IPS DF 19.7 (cell line): ENCODE data around the gene TMEM88.
"Not testable (repeated sequence)": the region's sequence is repeated elsewhere in the genome, so short reads cannot be mapped to it uniquely, and the experiment has no call there.

Experiments used
- DNase-seq: peaks from one replicate; pipeline ENCODE4 v3.0.0-alpha.2; 2013; ENCODE audit warnings: low read depth, low spot score

Gene TMEM88

DNA sequence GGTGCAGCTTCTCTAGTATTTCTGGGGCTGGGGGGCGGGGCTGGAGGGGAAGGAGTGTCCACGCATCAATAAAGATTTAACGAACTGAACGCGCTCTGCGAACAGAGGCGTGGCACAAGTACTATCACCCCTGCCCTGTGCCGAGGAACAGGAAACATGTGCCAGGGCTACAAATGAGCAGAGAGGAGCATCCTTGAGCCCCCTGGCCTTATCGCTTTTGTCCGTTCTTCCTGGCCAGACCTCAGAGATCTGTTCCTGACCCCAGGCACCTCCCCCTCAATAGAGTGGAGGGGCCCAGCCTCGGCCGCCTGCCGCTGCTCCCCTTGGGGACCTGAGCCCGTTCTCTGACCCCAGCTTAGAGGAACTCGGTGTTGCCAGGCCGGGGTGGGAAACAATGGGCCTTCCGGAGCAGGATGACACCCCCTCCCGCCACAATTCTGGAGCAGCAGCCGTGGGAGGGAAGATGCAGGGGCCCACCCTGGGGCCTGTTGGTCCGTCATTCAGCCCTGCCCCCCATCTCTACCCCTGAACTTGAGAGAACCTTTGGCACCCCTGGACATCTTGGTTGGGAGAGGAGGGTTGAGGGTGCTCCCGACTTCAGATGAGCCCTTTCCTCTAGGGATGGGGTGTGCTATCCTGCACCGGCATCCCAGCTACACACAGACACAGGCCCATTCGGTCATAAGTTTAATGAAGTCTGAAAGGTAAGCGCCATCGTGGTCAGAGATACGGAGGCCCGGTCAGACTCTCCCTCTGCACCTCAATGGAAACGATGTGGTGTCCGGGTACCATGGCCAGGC, 1.3 kb downstream of the TMEM88 start:
- DNase-seq, result no peak

DNA sequence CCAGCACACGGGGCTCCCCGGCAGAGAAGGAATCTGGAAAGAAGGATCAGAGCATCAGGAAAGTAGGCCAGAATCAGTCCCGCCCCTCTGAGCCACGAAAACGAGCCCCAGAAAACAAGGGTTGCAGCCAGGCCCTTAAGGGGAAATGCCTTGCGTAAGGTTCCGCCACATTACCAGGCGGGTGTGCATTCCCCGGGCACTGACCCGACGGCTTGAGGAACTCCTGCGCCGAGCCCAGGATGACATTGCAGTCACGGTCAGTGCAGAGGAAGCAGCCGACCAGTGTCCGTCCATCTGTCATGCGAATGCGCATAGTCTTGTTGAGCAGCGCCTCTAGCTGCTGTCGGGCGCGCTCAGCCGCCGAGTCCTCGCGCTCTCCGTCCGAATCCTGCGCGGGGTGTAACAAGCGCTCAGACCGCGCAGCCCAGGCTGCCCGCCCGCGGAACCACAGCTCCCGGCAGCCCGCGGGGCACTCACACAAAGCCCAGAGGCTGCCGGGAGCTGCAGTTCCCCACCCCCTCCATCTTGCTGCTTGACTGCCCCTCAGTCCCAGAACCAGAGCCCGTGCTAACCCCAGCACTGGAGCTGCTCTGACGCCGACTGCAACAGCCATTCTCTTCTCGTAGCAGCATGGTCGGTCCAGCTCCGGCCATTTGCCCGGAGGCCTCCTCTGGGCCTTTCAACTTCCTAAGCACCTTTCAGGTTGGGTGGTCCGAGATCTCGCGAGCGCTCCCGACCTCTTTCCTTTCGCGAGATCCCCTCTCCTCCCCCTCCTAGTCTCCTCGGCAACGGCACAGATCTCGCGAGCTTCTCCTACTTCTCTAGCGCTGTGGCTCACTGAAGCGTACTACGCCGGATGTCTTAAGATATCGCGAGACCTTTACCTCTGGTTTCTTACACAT, 2.2 kb downstream of the TMEM88 start, which contains the start of gene NAA38:
Gene NAA38, minus strand, starts transcription at position 749 of the 902 bp plus-strand sequence. Its CDS starts 96 bp downstream, at position 653.
- DNase-seq, result peak; percentile 99

DNA sequence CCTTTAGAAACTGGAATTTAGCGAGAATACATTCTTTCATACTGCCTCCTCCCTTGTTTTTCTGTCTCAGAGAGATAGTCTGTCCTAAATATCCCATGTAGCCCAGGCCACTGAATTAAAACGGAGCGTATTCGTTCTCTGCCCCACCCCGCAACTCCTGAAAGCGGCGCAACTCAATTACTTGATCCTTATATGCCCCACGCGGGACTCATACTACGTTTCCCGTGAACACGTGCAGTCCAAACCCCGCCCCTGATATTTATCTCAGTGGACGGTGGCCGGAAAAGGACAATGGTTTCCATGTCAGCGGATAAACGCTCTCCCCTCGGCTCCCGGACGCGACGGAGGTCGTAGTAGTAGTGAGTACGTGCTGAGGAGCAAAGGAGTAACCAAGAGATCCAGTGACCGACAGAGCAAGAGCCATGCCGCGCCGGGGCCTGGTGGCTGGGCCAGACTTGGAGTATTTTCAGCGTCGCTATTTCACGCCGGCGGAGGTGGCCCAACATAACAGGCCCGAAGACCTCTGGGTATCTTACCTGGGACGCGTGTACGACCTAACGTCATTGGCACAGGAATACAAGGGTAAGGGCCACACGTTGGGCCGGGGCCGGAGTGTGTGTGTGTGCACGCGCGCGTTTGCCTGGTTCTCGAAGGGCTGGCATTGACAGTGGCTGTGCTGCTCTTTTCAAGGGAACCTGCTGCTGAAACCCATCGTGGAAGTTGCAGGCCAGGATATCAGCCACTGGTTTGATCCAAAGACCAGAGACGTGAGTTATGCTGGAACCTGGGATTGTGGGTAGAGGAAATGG, 3.1 kb downstream of the TMEM88 start, which contains the start of gene CYB5D1:
Gene CYB5D1, plus strand, starts transcription at position 291 of the 809 bp plus-strand sequence. Its CDS starts 132 bp downstream, at position 423.
- no peak for DNase-seq

DNA sequence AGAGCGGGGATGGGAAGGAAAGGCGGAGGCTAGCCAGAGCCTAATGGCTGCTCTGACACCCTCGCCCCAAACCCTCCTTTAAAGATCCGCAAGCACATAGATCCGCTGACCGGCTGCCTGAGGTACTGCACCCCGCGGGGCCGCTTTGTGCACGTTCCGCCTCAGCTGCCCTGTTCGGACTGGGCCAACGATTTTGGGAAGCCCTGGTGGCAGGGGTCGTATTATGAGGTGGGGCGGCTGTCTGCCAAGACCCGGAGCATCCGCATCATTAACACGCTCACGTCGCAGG, 3.6 kb downstream of the TMEM88 start:
- no peak for DNase-seq

DNA sequence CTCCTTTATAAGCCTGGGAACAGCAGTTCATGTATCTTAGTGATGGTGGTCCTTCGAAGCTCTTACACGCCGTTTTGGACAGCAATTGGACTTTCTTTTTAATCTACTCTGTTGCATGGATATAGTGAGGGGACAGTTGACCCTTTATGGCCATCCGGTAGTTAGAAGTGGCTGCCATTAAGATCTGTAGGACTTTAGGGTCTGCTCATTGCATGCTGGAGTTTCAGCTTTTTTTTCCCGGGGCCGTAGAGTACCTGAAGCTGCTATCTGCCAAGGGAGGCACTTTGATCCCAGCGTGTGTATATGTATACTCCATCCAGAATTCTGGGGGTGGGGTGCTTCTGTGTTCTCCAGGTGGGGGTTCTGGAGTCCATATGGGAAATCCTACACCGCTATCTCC, 4.2 kb downstream of the TMEM88 start:
- no peak for DNase-seq

DNA sequence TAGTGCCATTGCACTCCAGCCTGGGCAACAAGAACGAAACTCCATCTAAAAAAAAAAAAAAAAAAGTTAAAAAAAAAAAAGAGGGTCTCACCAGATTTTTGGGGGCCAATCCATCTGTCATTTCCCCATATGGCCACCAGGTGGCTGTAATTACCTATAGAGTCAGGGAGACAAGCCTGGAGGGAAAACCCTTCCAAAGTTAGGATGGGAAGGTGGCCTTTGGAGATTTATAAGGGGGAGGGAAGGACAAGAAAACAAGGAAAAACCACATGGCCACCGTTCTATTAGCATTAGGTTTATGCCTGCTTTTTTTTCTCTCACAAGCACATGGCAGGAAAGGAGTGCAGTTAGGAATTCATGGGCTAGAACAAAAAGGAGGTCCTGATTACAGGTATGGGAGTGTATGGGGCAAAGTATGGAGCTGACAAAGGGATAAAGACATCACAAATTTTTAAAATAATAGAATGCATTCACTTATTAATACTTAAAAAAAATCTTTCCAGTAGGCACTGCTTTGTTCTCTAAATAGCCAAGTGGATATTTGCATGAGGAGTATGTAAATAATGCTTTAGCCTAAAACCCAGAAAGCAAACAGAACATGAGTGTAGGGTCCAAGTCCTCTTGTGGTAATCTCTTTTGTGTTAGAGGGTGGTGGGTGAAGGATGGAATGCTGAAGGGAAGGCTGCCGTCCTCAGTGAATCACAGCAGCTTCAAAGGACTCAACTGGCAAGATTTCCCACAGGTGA, 8.0 kb downstream of the TMEM88 start:
- DNase-seq, result no peak

DNA sequence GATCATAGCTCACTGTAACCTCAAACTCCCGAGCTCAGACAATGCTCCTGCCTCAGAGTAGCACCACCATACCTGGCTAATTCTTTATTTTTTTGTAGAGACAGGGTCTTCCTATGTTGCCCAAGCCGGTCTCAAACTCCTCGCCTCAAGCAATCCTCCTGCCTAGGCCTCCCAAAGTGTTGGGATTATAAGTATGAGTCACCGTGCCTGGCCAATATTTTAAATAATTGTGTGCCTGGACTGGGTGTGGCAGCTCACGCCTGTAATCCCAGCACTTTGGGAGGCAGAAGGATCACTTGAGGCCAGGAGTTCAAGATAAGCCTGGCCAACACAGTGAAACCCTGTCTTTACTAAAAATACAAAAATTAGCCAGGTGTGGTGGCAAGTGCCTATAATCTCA, 9.5 kb downstream of the TMEM88 start:
- DNase-seq, result not testable (repeated sequence)

DNA sequence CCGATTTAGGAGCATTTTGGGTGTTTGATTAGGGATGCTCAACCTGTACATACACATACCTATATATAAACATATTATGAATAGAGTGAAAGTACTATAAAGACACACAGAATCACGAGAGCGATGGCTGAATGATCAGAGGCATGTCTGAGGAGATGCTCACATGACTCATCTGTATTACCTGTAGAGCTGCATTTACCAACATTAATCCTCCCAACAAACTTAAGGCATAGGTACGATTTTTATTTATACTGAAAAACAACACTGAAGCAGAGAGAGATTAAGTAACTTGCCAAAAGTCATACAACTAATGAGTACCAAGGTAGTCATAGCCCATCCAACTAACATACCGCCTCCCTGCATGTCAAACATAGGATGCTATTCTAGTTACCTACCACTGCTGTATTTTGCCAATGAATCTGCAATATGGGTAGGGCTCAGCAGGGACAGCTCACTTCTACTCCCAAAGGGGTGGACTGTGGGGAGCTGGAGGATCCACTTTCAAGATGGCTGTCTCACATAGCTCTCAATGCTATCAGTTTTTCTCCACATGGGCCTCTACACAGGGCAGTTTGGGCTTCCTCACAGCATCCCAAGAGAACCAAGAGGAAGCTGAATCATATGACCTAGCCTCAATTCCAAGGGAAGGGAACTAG, 10.3 kb downstream of the TMEM88 start:
- DNase-seq, result no peak

DNA sequence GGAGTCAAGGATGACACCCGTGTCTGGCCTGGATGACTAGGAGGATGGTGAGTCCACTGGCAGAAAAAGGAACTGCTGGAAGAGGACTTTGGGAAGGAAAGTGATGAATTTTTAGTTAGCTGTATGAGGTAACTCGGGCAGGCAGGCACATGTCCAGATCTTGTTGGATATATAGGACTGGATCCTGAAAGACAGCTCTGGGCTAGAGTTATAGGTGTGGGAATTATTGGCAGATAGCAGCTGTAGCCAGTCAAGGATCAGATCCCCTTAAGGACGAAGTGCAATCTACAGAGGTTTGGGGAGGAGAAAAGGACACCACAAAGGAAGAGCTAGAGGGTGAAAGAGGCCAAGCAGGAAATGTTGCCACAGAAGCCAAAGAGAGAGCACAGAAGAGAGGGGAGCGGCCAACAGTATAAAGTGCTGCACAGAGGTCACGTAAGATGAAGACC, 13.0 kb downstream of the TMEM88 start:
- DNase-seq, result no peak

DNA sequence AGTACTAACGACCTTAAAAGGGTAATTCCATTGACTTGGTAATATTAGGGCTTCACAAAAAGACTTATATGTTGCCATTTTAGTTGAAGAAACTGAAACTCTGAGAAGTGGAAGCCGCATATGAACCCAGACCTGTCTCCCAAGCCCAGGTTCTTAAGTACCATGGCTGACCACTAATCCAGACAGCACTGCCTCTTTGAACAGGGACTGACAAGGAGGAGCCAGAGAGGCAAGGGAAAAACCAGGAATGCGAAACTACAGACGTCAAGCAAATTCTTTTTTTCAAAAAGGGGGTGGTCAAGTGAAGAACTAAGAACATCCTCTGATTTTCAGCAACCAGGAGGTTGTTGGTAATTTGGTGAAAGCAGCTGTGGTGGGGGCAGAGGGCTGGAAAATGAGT, 18.2 kb downstream of the TMEM88 start:
- no peak for DNase-seq

DNA sequence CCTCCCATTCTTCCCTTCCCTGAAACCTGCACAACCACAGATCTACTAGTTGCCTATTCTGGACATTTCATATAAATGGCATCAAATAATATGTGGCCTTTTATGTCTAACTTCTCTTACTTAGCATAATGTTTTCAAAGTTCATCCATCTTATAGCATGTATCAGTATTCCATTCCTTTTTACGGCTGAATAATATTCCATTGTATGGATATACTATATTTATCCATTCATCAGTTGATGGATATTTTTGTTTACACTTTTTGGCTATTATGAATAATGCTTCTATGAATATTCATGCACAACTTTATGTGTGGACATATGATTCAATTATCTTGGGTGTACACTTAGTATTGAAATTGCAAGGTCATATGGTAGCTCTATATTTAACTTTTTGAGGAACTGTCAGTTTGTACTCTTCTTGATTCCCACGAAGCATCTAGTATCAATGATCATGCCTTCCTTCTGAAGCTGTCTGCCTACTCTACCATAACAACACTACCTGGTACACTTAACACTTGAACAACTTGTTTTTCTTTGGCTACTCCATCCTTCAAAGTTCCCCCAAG, 21.0 kb downstream of the TMEM88 start:
- no peak for DNase-seq

DNA sequence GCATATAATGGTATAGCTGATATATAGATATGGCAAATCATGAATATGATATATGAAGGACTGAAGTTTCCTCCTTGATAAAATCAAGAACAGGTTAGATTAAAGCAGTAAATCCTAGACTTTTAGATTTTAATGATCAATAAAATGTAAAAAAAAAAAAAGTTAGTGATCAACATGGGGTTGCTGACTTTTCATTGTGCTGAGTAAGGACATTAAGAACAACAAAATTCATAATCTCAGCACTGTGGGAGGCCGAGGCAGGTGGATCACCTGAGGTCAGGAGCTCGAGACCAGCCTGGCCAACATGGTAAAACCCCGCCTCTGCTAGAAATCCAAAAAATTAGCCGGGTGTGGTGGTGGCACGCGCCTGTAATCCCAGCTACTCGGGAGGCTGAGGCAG, 23.4 kb downstream of the TMEM88 start:
- DNase-seq, result no peak

DNA sequence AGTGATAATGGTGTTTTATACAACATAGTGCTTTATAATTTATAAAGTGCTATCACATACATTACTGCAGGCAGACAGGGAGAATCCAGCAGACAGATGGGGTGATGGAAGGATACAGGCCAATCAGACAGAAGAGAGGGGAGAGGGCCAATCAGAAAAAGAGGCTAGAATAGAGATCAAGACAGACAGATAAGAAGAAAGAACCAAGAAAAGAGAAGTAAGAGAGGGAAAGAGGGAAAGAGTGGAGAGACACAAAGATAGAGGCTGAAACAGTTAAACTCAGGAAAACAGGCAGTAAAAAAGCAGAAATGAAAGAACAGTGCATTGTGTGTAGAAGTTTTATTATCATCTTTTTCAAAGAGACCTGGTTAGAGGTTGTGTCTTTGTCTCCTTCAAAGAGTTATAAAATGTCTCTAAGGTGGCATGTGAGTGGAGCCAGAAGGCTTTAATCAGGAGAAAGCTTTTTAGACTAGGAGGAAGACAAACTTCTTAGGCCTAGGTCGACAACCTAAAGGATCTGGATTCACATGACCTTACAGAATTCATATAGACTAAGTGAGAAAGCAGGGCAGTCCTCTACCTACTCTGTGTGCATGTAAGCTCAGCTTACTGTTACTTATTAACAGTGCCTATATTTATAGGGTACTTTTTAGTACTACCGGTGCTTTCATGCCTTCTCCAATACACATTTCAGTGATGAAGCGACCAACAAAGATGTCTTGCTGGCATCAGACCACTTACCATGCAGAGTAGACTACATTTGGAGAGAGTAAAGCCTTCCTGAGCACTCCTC, 25.4 kb downstream of the TMEM88 start:
- no peak for DNase-seq

DNA sequence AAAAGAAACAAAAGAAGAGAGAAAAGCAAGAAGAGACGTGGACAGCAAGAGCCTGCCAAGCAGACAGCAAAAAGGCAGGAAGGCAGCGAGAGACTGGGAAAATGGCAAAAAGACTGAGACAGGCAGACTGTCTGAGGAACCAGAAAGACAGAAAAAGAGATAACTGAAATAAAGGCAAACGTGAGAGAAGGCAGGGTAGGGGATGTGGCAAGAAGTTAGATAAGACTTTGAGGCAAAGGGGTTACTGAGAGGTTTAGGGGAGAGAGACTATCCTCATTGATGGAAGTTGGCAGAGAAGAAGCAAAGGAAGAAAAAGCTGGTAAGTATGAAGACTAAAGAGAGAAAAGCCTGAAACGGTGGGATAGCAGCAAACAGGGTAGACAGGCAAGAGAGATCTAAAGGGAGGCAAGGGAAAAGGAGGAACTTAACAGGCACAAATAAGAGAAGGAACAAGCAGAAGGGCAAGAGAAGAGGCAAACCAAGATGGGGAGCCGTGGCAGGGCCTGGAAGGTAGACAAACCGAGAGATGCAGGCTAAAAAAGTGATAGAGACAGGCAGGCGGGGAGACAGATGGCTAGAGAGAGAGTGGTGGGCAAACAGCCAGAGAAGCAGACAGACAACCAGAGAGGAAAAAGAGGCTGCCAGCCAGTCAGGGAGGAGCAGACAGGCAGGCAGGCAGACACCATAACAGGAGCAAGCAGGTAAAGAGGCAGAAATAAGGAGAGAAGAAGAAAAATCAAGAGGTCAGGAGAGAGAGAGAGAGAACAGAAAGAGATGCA, 26.6 kb downstream of the TMEM88 start:
- no peak for DNase-seq

DNA sequence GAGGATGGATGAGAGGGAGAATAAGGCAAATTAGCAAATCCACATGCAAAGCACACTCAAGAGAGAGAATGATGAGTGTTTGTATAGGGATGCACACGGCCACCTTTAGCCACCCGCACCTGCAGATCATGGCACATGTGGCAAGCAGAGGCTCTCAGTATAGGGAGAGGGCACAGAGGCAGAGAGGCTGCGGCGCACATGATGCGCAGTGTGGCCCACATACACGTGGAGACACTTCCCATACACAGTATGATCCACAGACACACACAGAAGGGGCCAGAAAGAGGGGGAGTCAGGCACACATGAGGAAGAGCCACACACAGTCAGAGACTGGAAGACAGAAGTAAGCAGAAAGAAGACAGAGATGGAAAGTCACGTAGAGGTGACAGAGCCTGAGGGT, 27.2 kb downstream of the TMEM88 start:
- DNase-seq, result no peak

DNA sequence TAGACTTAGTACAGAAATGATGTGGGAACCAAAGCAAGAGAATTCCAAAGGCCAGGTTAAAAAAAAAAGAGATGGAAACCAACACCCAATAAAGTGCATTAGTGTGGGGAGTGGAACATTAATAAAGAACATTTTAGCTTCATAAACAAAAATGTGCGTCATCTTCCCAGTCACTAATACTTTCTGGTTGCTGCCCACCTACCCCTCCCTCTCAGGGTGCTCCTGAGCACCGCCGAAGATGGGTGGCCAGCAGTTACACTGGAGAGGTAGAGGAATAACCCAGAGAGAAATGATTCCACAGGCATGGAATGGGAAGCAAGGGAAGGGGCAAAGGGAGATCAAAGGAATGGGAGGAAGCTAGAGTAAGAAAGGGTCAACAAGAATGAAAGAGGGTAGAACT, 27.8 kb downstream of the TMEM88 start:
- no peak for DNase-seq

DNA sequence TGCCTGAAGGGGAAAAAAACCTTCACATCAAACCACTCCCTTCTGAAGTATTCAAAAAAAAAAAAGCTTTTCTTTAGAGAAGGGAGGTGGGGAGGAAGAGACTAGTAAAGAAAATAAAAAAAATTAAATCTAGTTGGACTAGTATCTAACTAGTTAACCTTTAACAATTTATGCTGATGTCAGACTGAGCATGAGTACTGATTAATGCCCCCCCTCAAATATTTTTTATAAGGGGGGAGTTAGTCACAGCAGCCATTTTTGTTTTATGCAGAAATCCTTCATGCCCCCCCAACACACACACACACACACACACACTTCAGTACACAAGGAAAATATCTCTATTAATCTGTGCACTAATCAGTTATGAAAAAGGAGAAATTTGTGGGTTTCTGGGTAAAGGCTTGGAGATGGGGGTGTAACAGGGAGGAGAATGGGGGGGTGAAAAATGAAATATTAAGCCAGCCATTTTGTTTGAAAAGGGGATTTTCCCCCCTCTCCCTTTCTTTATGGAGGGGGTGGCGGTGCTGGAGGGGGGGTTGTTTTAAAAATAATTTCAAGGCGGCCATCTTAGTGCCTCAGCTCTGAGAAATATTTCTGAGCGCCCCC, 29.0 kb downstream of the TMEM88 start:
- no peak for DNase-seq
